HCT116 (cell line): ENCODE results near the gene STING1.

Experiments
- CEBPB ChIP-seq: IDR thresholded peaks from 2 replicates; pipeline ENCODE4 v1.6.1; 2012; ENCODE audit warnings: low read depth
- CTCF ChIP-seq, 3 experiments: fragments of 200-600 bp in 1 of 3; sonication (generic) in 1 of 3; IDR thresholded peaks in 2 of 3; conservative IDR thresholded peaks in 1 of 3; 2 replicates each; pipeline ENCODE4 v1.5.1; 2012 to 2017; ENCODE audit warnings: low read depth in 2 of 3, low read length in 2 of 3, antibody characterized with exemption in 1 of 3, borderline replicate concordance in 1 of 3, control low read depth in 1 of 3, mild to moderate bottlenecking in 1 of 3, mixed read lengths in 1 of 3, mixed run types in 1 of 3, moderate library complexity in 1 of 3; ENCODE audit not compliant: insufficient read depth in 1 of 3
- EGR1 ChIP-seq: IDR thresholded peaks from 2 replicates; pipeline ENCODE4 v1.6.1; 2012; ENCODE audit warnings: low read depth
- ELF1 ChIP-seq: IDR thresholded peaks from 2 replicates; pipeline ENCODE4 v1.6.1; 2012; ENCODE audit warnings: low read depth, borderline replicate concordance
- EZH2 ChIP-seq: fragments of 200-600 bp; sonication (generic); IDR thresholded peaks from 2 replicates; pipeline ENCODE4 v1.6.1; 2017; ENCODE audit warnings: antibody characterized with exemption, mixed run types
- POLR2AphosphoS5 ChIP-seq: IDR thresholded peaks from 2 replicates; pipeline ENCODE4 v1.6.1; 2011; ENCODE audit warnings: mild to moderate bottlenecking, low read depth, low read length, moderate library complexity
- SIN3A ChIP-seq: IDR thresholded peaks from 2 replicates; pipeline ENCODE4 v1.6.1; 2012; ENCODE audit warnings: low read depth
- SP1 ChIP-seq: IDR thresholded peaks from 2 replicates; pipeline ENCODE4 v1.6.1; 2012; ENCODE audit warnings: low read depth
- SRF ChIP-seq: IDR thresholded peaks from 2 replicates; pipeline ENCODE4 v1.6.1; 2012; ENCODE audit warnings: low read depth
- ZNF274 ChIP-seq: fragments of 200-500 bp; sonication (Bioruptor generic); IDR thresholded peaks from 2 replicates; pipeline ENCODE4 v1.6.1; 2014; ENCODE audit warnings: mild to moderate bottlenecking, low read depth, low read length, inconsistent platforms
- TF ChIP-seq, protein P1 (sequence below): IDR thresholded peaks from 2 replicates; pipeline ENCODE4 v1.6.1; 2012; ENCODE audit warnings: low read depth
- TF ChIP-seq, protein P2 (sequence below): IDR thresholded peaks from 2 replicates; pipeline ENCODE4 v1.6.1; 2011; ENCODE audit warnings: mild to moderate bottlenecking, low read length, moderate library complexity; ENCODE audit not compliant: insufficient replicate concordance; ENCODE audit errors: extremely low read depth

DNA sequence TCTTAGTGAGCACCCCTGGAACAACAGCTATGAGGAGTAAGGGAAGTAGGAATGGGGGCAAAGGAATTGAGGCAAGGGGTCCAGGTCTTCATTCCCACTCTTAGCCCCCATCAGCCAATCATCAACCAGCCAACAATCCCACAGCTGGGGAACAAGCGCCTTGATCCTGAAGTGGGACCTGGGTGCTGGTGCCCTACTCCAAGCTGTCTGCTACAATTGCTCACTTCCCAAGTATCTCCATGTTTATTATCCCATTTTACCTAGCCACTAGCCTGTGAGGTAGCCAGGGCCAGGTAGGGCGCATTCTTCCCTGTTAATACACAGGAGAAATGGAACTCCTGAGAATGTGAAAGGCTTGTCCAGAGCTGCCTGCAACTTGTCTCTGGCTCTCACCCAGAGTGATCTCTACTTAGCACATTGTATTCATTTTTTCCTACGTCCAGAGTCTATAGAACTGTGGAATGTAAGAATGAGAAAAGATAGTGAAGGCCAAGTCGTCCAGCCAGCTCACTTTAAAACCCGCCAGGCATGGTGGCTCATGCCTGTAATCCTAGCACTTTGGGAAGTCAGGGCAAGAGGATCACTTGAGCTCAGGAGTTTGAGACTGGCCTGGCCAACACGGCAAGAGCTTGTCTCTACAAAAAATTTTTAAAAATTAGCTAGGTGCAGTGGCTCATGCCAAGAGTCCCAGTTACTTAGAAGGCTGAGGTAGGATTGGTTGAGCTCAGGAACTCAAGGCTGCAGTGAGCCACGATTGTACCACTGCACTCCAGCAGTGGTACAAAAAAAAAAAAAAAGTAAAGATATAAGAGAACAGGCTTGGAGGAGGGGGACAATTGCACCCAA, 37.0 kb downstream of the STING1 start:
- TF ChIP-seq EZH2 (no peak), CTCF (IDR thresholded peaks at IDR 0.05 in 2 of 3, conservative IDR thresholded peaks at IDR 0.05 in 1 of 3; ENCODE audit: borderline replicate concordance in 1 of 3, insufficient read depth in 1 of 3, low read depth in 2 of 3, low read length in 2 of 3) (no peak), ZNF274 (no peak), POLR2AphosphoS5 (no peak), SRF (no peak), SP1 (no peak), ELF1 (no peak), SIN3A (no peak), CEBPB (no peak), EGR1 (no peak)
- TF ChIP-seq, protein P1, sequence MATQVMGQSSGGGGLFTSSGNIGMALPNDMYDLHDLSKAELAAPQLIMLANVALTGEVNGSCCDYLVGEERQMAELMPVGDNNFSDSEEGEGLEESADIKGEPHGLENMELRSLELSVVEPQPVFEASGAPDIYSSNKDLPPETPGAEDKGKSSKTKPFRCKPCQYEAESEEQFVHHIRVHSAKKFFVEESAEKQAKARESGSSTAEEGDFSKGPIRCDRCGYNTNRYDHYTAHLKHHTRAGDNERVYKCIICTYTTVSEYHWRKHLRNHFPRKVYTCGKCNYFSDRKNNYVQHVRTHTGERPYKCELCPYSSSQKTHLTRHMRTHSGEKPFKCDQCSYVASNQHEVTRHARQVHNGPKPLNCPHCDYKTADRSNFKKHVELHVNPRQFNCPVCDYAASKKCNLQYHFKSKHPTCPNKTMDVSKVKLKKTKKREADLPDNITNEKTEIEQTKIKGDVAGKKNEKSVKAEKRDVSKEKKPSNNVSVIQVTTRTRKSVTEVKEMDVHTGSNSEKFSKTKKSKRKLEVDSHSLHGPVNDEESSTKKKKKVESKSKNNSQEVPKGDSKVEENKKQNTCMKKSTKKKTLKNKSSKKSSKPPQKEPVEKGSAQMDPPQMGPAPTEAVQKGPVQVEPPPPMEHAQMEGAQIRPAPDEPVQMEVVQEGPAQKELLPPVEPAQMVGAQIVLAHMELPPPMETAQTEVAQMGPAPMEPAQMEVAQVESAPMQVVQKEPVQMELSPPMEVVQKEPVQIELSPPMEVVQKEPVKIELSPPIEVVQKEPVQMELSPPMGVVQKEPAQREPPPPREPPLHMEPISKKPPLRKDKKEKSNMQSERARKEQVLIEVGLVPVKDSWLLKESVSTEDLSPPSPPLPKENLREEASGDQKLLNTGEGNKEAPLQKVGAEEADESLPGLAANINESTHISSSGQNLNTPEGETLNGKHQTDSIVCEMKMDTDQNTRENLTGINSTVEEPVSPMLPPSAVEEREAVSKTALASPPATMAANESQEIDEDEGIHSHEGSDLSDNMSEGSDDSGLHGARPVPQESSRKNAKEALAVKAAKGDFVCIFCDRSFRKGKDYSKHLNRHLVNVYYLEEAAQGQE, result no peak
- TF ChIP-seq, protein P2, sequence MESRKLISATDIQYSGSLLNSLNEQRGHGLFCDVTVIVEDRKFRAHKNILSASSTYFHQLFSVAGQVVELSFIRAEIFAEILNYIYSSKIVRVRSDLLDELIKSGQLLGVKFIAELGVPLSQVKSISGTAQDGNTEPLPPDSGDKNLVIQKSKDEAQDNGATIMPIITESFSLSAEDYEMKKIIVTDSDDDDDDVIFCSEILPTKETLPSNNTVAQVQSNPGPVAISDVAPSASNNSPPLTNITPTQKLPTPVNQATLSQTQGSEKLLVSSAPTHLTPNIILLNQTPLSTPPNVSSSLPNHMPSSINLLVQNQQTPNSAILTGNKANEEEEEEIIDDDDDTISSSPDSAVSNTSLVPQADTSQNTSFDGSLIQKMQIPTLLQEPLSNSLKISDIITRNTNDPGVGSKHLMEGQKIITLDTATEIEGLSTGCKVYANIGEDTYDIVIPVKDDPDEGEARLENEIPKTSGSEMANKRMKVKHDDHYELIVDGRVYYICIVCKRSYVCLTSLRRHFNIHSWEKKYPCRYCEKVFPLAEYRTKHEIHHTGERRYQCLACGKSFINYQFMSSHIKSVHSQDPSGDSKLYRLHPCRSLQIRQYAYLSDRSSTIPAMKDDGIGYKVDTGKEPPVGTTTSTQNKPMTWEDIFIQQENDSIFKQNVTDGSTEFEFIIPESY, result no peak
